ENCODE data around the gene ANTXR1. TPM values are rescaled to one million over a fixed set of nuclear protein-coding genes. Genes with fewer than 3 reads are reported as not detected.

Gene ANTXR1
- total RNA-seq, 1 donor from 2014 or later: 81.2 TPM

- Histone ChIP-seq H3K9me3 (no peaks in the 10 kb centered on the region), H3K4me3 (no peak overlapping the region), H3K27me3 (no peaks in the 10 kb centered on the region), H3K36me3 (peaks cover 16% of the 10 kb centered on the region), H3K27ac (no peak overlapping the region), H3K4me1 (no peaks in the 10 kb centered on the region)
- DNase-seq: no peak
- intact Hi-C loops (cut with DNase I): no loop called here
- ATAC-seq: no peak
- TF ChIP-seq CTCF (IDR thresholded peaks at IDR 0.05): no peak
Measured at GRCh38 chr2:69125816-69126215, 112.8 kb downstream of the ANTXR1 start.

GRCh38 chr2:69126341-69126740, 113.4 kb downstream of the ANTXR1 start:
- Histone ChIP-seq H3K4me3 (no peak overlapping the region), H3K27ac (no peak overlapping the region), H3K4me1 (no peaks in the 10 kb centered on the region), H3K36me3 (peaks cover 16% of the 10 kb centered on the region), H3K9me3 (no peaks in the 10 kb centered on the region), H3K27me3 (no peaks in the 10 kb centered on the region)
- DNase-seq (no peak), ATAC-seq (no peak)
- intact Hi-C loops (cut with DNase I): no loop called here
- no peak for TF ChIP-seq CTCF (IDR thresholded peaks at IDR 0.05)

GRCh38 chr2:69131452-69131851, 118.5 kb downstream of the ANTXR1 start:
- no peaks in the 10 kb centered on the region for H3K9me3 ChIP-seq
- no peak for TF ChIP-seq CTCF (IDR thresholded peaks at IDR 0.05)
- H3K36me3 ChIP-seq: no peaks in the 10 kb centered on the region
- H3K27ac ChIP-seq: no peak overlapping the region
- no peaks in the 10 kb centered on the region for H3K27me3 ChIP-seq
- no peak overlapping the region for H3K4me3 ChIP-seq
- intact Hi-C loops (cut with DNase I): no loop called here
- no peak for DNase-seq
- no peak for ATAC-seq
- no peaks in the 10 kb centered on the region for H3K4me1 ChIP-seq

GRCh38 chr2:69131983-69132675, 119.2 kb downstream of the ANTXR1 start:
- Histone ChIP-seq H3K9me3 (no peaks in the 10 kb centered on the region), H3K27ac (no peak overlapping the region), H3K4me1 (no peaks in the 10 kb centered on the region), H3K27me3 (no peaks in the 10 kb centered on the region), H3K4me3 (no peak overlapping the region), H3K36me3 (no peaks in the 10 kb centered on the region)
- intact Hi-C loops (cut with DNase I): no loop called here
- no peak for TF ChIP-seq CTCF (IDR thresholded peaks at IDR 0.05)
- ATAC-seq (no peak), DNase-seq (no peak)

- Histone ChIP-seq H3K27ac (no peak overlapping the region), H3K4me1 (no peaks in the 10 kb centered on the region), H3K36me3 (no peaks in the 10 kb centered on the region), H3K4me3 (no peak overlapping the region), H3K27me3 (no peaks in the 10 kb centered on the region), H3K9me3 (no peaks in the 10 kb centered on the region)
- no peak for ATAC-seq
- no peak for DNase-seq
- intact Hi-C loops (cut with DNase I): no loop called here
- TF ChIP-seq CTCF (IDR thresholded peaks at IDR 0.05): no peak
Measured at GRCh38 chr2:69132960-69133590, 120.1 kb downstream of the ANTXR1 start.
